Panc1 (cell line): Measurements from ENCODE around the gene RNF7.

Experiments used
- POLR2AphosphoS5 ChIP-seq: IDR thresholded peaks from 2 replicates; pipeline ENCODE4 v1.6.1; 2012; ENCODE audit warnings: mild to moderate bottlenecking, low read depth, low read length, moderate library complexity
- SIN3A ChIP-seq: IDR thresholded peaks from 2 replicates; pipeline ENCODE4 v1.6.1; 2012; ENCODE audit warnings: low read depth, mild to moderate bottlenecking, low read length, moderate library complexity, borderline replicate concordance; ENCODE audit not compliant: insufficient read depth
- TCF7L2 ChIP-seq: IDR thresholded peaks from 2 replicates; pipeline ENCODE4 v1.6.1; 2011; ENCODE audit warnings: mild to moderate bottlenecking, low read depth, low read length, inconsistent platforms
- TF ChIP-seq, protein P1 (sequence below): fragments of 450-650 bp; IDR thresholded peaks from 2 replicates; pipeline ENCODE4 v1.5.1; 2017; ENCODE audit warnings: mild to moderate bottlenecking
- TF ChIP-seq, protein P2 (sequence below), 2 experiments: IDR thresholded peaks; 2 replicates each; pipeline ENCODE4 v1.6.1; 2011 to 2012; ENCODE audit warnings: low read depth in 2 of 2, control low read depth in 1 of 2, low read length in 1 of 2, mild to moderate bottlenecking in 1 of 2, moderate library complexity in 1 of 2; ENCODE audit not compliant: insufficient read depth in 1 of 2

DNA sequence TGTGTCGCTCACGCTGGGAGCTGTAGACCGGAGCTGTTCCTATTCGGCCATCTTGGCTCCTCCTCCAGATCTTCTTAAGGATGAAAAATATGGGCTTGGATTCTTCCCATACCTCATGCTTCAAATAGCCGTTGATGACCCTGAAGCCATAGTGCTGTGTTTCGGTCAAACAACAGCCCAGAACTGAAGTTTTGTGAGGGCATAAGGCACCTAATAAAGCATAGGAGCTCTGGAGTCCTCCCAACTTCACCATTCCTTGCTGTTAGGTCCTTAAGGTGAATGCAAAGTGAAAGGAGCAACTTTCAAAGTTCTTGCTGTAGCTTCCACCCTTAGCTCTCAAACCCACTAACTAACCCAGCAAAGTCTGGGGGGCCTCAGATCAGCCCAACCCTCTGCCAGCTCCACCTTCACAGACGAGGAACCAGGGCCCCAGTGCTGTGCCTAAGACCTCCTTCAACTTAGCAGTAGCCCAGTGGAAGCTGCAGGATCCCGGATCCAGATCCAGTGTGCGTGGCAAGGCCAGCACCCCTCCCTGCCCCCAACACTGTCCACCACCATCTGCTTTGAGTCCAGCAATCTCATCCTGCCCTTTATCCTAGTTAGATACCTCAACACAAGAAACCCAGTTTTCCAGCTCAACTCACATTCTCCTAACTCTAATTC lies 25.1 kb downstream of the RNF7 start, which contains the start of gene GRK7:
- TF ChIP-seq POLR2AphosphoS5 (no peak), SIN3A (no peak), TCF7L2 (no peak)
- TF ChIP-seq, protein P1, sequence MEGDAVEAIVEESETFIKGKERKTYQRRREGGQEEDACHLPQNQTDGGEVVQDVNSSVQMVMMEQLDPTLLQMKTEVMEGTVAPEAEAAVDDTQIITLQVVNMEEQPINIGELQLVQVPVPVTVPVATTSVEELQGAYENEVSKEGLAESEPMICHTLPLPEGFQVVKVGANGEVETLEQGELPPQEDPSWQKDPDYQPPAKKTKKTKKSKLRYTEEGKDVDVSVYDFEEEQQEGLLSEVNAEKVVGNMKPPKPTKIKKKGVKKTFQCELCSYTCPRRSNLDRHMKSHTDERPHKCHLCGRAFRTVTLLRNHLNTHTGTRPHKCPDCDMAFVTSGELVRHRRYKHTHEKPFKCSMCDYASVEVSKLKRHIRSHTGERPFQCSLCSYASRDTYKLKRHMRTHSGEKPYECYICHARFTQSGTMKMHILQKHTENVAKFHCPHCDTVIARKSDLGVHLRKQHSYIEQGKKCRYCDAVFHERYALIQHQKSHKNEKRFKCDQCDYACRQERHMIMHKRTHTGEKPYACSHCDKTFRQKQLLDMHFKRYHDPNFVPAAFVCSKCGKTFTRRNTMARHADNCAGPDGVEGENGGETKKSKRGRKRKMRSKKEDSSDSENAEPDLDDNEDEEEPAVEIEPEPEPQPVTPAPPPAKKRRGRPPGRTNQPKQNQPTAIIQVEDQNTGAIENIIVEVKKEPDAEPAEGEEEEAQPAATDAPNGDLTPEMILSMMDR, result no peak
- TF ChIP-seq, protein P2, sequence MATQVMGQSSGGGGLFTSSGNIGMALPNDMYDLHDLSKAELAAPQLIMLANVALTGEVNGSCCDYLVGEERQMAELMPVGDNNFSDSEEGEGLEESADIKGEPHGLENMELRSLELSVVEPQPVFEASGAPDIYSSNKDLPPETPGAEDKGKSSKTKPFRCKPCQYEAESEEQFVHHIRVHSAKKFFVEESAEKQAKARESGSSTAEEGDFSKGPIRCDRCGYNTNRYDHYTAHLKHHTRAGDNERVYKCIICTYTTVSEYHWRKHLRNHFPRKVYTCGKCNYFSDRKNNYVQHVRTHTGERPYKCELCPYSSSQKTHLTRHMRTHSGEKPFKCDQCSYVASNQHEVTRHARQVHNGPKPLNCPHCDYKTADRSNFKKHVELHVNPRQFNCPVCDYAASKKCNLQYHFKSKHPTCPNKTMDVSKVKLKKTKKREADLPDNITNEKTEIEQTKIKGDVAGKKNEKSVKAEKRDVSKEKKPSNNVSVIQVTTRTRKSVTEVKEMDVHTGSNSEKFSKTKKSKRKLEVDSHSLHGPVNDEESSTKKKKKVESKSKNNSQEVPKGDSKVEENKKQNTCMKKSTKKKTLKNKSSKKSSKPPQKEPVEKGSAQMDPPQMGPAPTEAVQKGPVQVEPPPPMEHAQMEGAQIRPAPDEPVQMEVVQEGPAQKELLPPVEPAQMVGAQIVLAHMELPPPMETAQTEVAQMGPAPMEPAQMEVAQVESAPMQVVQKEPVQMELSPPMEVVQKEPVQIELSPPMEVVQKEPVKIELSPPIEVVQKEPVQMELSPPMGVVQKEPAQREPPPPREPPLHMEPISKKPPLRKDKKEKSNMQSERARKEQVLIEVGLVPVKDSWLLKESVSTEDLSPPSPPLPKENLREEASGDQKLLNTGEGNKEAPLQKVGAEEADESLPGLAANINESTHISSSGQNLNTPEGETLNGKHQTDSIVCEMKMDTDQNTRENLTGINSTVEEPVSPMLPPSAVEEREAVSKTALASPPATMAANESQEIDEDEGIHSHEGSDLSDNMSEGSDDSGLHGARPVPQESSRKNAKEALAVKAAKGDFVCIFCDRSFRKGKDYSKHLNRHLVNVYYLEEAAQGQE (IDR thresholded peaks at IDR 0.05; ENCODE audit: insufficient read depth in 1 of 2, low read depth in 2 of 2, low read length in 1 of 2), result no peak
